HepG2 (cell line): Measurements from ENCODE around the gene DHX34. TPM values are rescaled to one million over a fixed set of nuclear protein-coding genes. Genes with fewer than 3 reads are reported as not detected.

Experiments used
- ATAC-seq: fragments of 200-7000 bp; cut with Tn5 transposase; 3 replicates; pipeline ENCODE4 v1.9.1; 2020; ENCODE audit warnings: mild to moderate bottlenecking, moderate library complexity
- BruUV-seq: library from RNA; stranded (reverse); fragments of 400-500 nt; replicated peaks from 2 replicates; lab custom pipeline; 2021; lab: Mats Ljungman, UMichigan
- CTCF ChIA-PET: fragments of 300-600 bp; formaldehyde crosslinking; extraction: SDS; loops from one replicate; lab custom pipeline; 2021; ENCODE audit warnings: low total read pairs, inconsistent platforms, low intra/inter-chr PET ratio; lab: Yijun Ruan, JAX
- POLR2A ChIA-PET: fragments of 350-600 bp; sonication (Branson Sonifier 250); formaldehyde crosslinking; loops from one replicate; lab custom pipeline; 2020; ENCODE audit warnings: antibody characterized with exemption, inconsistent platforms; lab: Yijun Ruan, JAX
- DNase-seq: peaks from one replicate; pipeline ENCODE4 v3.0.0-alpha.2; 2015; ENCODE audit warnings: low spot score
- FAIRE-seq: peaks from 3 replicates; lab custom pipeline; 2011; peaks lifted over from hg19 to GRCh38; lab: Jason Lieb, UNC
- H2AFZ ChIP-seq: one replicate; pipeline ENCODE4 v1.6.1; 2011; ENCODE audit warnings: low read length, inconsistent platforms
- H3K27ac ChIP-seq: fragments of 300-600 bp; 3 replicates; pipeline ENCODE4 v1.8.0; 2011; ENCODE audit warnings: mixed run types, mild to moderate bottlenecking, mixed read lengths, low read length, inconsistent platforms; ENCODE audit not compliant: insufficient read depth; ENCODE audit errors: extremely low read length
- H3K27me3 ChIP-seq, 2 experiments: fragments of 200-600 bp in 1 of 2; 2 replicates in 1 of 2; 3 replicates in 1 of 2; pipeline versions ENCODE4 v1.6.0 to v1.8.0; 2011; ENCODE audit warnings: low read length in 2 of 2, mild to moderate bottlenecking in 2 of 2, moderate library complexity in 2 of 2, inconsistent platforms in 1 of 2; ENCODE audit not compliant: insufficient read depth in 2 of 2, control insufficient read depth in 1 of 2
- H3K36me3 ChIP-seq, 2 experiments: fragments of 200-600 bp in 1 of 2; replicated peaks in 1 of 2; 2 replicates in 1 of 2; 3 replicates in 1 of 2; pipeline versions ENCODE4 v1.5.1 to v1.8.0; 2011; ENCODE audit warnings: low read length in 2 of 2, inconsistent platforms in 1 of 2; ENCODE audit not compliant: insufficient read depth in 2 of 2, control insufficient read depth in 1 of 2
- H3K4me1 ChIP-seq: 2 replicates; pipeline ENCODE4 v1.5.1; 2012; ENCODE audit warnings: low read length, inconsistent platforms; ENCODE audit not compliant: insufficient read depth
- H3K4me2 ChIP-seq: 2 replicates; pipeline ENCODE4 v1.6.0; 2011; ENCODE audit warnings: low read depth, low read length, inconsistent platforms
- H3K4me3 ChIP-seq, 3 experiments: fragments of 200-600 bp in 1 of 3; sonication (generic), shearing (Covaris generic) in 1 of 3; replicated peaks in 1 of 3; 2 replicates each; pipeline ENCODE4 v1.5.1; 2011 to 2016; ENCODE audit warnings: low read length in 3 of 3, inconsistent platforms in 2 of 3, low read depth in 2 of 3, mild to moderate bottlenecking in 2 of 3, control low read depth in 1 of 3, mixed read lengths in 1 of 3; ENCODE audit not compliant: insufficient read depth in 1 of 3
- H3K79me2 ChIP-seq: one replicate; pipeline ENCODE4 v1.6.1; 2011; ENCODE audit warnings: low read length, inconsistent platforms; ENCODE audit not compliant: insufficient read depth
- H3K9ac ChIP-seq: 2 replicates; pipeline ENCODE4 v1.6.0; 2011; ENCODE audit warnings: mild to moderate bottlenecking, low read depth, low read length, inconsistent platforms; ENCODE audit not compliant: insufficient read depth
- H3K9me3 ChIP-seq: 2 replicates; pipeline ENCODE4 v1.5.1; 2012; ENCODE audit warnings: mild to moderate bottlenecking, low read length
- H4K20me1 ChIP-seq: 2 replicates; pipeline ENCODE4 v1.6.0; 2011; ENCODE audit warnings: inconsistent platforms, mild to moderate bottlenecking, low read length, moderate library complexity; ENCODE audit not compliant: insufficient read depth
- E2F1 ChIP-seq: sonication (generic); formaldehyde crosslinking; IDR thresholded peaks from 2 replicates; pipeline ENCODE4 v1.5.0; 2020; ENCODE audit warnings: missing genetic modification reagents
- NFYB ChIP-seq: sonication (generic); formaldehyde crosslinking; IDR thresholded peaks from 2 replicates; pipeline ENCODE4 v1.4.0; 2020; ENCODE audit warnings: missing genetic modification reagents
- NFYC ChIP-seq: IDR thresholded peaks from 2 replicates; pipeline ENCODE4 v1.6.1; 2016; ENCODE audit warnings: missing genetic modification reagents, missing compliant biosample characterization
- RAD21 ChIP-seq: fragments of 450-650 bp; formaldehyde crosslinking; IDR thresholded peaks from 2 replicates; pipeline ENCODE4 v1.5.0; 2020; ENCODE audit warnings: mild to moderate bottlenecking
- RFX5 ChIP-seq: IDR thresholded peaks from 2 replicates; pipeline ENCODE4 v1.6.1; 2011; ENCODE audit warnings: low read depth, low read length, improper control_type of control experiment
- RFXANK ChIP-seq: IDR thresholded peaks from 2 replicates; pipeline ENCODE4 v1.6.1; 2016
- RFXAP ChIP-seq: sonication (generic); formaldehyde crosslinking; IDR thresholded peaks from 2 replicates; pipeline ENCODE4 v1.4.0; 2020; ENCODE audit warnings: missing genetic modification reagents, borderline replicate concordance
- USF2 ChIP-seq, 2 experiments: sonication (generic) in 1 of 2; formaldehyde crosslinking in 1 of 2; IDR thresholded peaks; 2 replicates each; pipeline versions ENCODE4 v1.5.1 to v1.6.1; 2011 to 2020; ENCODE audit warnings: borderline replicate concordance in 1 of 2, low read depth in 1 of 2, low read length in 1 of 2, mild to moderate bottlenecking in 1 of 2, missing genetic modification reagents in 1 of 2, moderate library complexity in 1 of 2
- ZFP91 ChIP-seq: sonication (generic); formaldehyde crosslinking; IDR thresholded peaks from 2 replicates; pipeline ENCODE4 v1.9.0; 2022; ENCODE audit warnings: missing genetic modification reagents, mild to moderate bottlenecking, borderline replicate concordance
- ZNF431 ChIP-seq: sonication (generic); formaldehyde crosslinking; IDR thresholded peaks from 2 replicates; pipeline ENCODE4 v1.9.0; 2022; ENCODE audit warnings: missing genetic modification reagents, low read depth, mild to moderate bottlenecking, borderline replicate concordance
- WGBS: methylation state at CpG from one replicate; pipeline ENCODE4 v1.1.6; 2017; ENCODE audit warnings: low lambda C conversion rate; 5-methylcytosine and 5-hydroxymethylcytosine counted together
- in situ Hi-C: cut with HindIII; loops from 2 replicates; pipeline ENCODE4 v1.10.0; 2017; ENCODE audit warnings: low pct_unique_long_range_greater_than_20kb; ENCODE audit not compliant: extremely low pct_ligation_motif_present
- intact Hi-C: fragments of 100-400 bp; cut with micrococcal nuclease; formaldehyde crosslinking; loops from one replicate; pipeline ENCODE4 v1.10.0; 2022; ENCODE audit not compliant: unreplicated experiment
- polyA plus RNA-seq, 8 experiments: library from polyadenylated mRNA; depleted of rRNA in 3 of 8; stranded (reverse) in 7 of 8; unstranded in 1 of 8; fragments of >200 nt; fragmentation: Illumina TruSeq in 4 of 8; extraction: Trizol in 4 of 8; gene quantifications; 2 replicates each; pipeline versions ENCODE4 v1.2.1 to v1.2.3, GENCODE V29; 2011 to 2016; ENCODE audit warnings: low read depth in 4 of 8, missing spikeins in 1 of 8, mixed read lengths in 1 of 8; ENCODE audit not compliant: insufficient read depth in 1 of 8
- total RNA-seq, 5 experiments: library from RNA; depleted of rRNA; stranded (reverse); fragments of >200 nt; fragmentation: Illumina TruSeq; extraction: Trizol; gene quantifications; 2 replicates each; pipeline ENCODE4 v1.2.3, GENCODE V29; 2016; ENCODE audit warnings: low read depth in 1 of 5

The DHX34 gene
- total and polyA plus RNA-seq, 2 of the 13 experiments (the other 11 are each of a cell fraction or from before 2014, with no cell fraction given): 9.2 to 12.0 TPM

GRCh38 chr19:47350630-47351029 is 1.5 kb downstream of the DHX34 start:
- H3K4me1 ChIP-seq: peaks cover 58% of the 10 kb centered on the region
- BruUV-seq: no TSS peak
- H3K9me3 ChIP-seq: no peaks in the 10 kb centered on the region
- WGBS: 96% methylated on average over 6 of the region's 6 CpGs
- CTCF ChIA-PET: no interaction called here
- peaks cover 4% of the 10 kb centered on the region; the same call in 1 of the 2 replicates for H4K20me1 ChIP-seq
- FAIRE-seq: no peak
- no peak for DNase-seq
- peaks cover 27% of the 10 kb centered on the region for H3K79me2 ChIP-seq
- no peak overlapping the region for H3K27ac ChIP-seq
- in situ Hi-C loops: no loop called here
- H3K36me3 ChIP-seq: peaks cover 12 to 15% of the 10 kb centered on the region in 2 experiments
- H3K27me3 ChIP-seq: no peaks in the 10 kb centered on the region; a peak in 1 of 5 replicates
- H3K4me2 ChIP-seq: peak overlapping the region; percentile 91; the same call in 1 of the 2 replicates
- TF ChIP-seq E2F1 (CRISPR knock-in tag): no peak
- TF ChIP-seq, all 625 proteins: peak for 0
- Histone ChIP-seq H3K4me3 (no peak overlapping the region), H2AFZ (no peak overlapping the region), H3K9ac (peak overlapping the region; percentile 12; the same call in 1 of the 2 replicates)
- intact Hi-C loops: no loop called here
- no peak for ATAC-seq
- POLR2A ChIA-PET: interaction anchor here (1.4 kb wide), 1 partner anchor 32 kb away, joined by 3 read pairs; no protein-coding TSS in a partner anchor

- no peak overlapping the region for H2AFZ ChIP-seq
- peak overlapping the region; percentile 3 for H3K27ac ChIP-seq
- peaks cover 4% of the 10 kb centered on the region; the same call in 1 of the 2 replicates for H4K20me1 ChIP-seq
- ATAC-seq (no peak), FAIRE-seq (no peak), DNase-seq (peak; percentile 25)
- H3K4me2 ChIP-seq: peak overlapping the region; percentile 37
- H3K4me3 ChIP-seq: no peak overlapping the region
- H3K4me1 ChIP-seq: peaks cover 55% of the 10 kb centered on the region
- WGBS: 89% methylated on average over 3 of the region's 3 CpGs
- ChIA-PET POLR2A (interaction anchor here (1.0 to 1.6 kb wide), 2 partner anchors 45 to 76 kb away, joined by 3 read pairs; partner anchors contain the start of gene INAFM1), CTCF (no interaction called here)
- no peaks in the 10 kb centered on the region; a peak in 1 of 5 replicates for H3K27me3 ChIP-seq
- in situ Hi-C loops (no loop called here), intact Hi-C loops (no loop called here)
- H3K9ac ChIP-seq: no peak overlapping the region
- H3K36me3 ChIP-seq: peaks cover 14 to 23% of the 10 kb centered on the region in 2 experiments
- no peaks in the 10 kb centered on the region for H3K9me3 ChIP-seq
- H3K79me2 ChIP-seq: peaks cover 27% of the 10 kb centered on the region
- BruUV-seq: no TSS peak
- TF ChIP-seq ZFP91 (CRISPR knock-in tag): no peak
- peak; percentile 91 for TF ChIP-seq RFXAP (CRISPR knock-in tag)
- TF ChIP-seq RFX5: peak; percentile 97
- TF ChIP-seq RFXANK: peak; percentile 97
- peak; percentile 72 for TF ChIP-seq NFYB (CRISPR knock-in tag)
- peak; percentile 68 for TF ChIP-seq NFYC (CRISPR knock-in tag)
- TF ChIP-seq USF2 (IDR thresholded peaks at IDR 0.05; ENCODE audit: low read depth, low read length): peak; percentile 65
- TF ChIP-seq USF2 (CRISPR knock-in tag; IDR thresholded peaks at IDR 0.05; ENCODE audit: borderline replicate concordance): peak; percentile 60; the same call in 1 of the 2 replicates
- no peak for TF ChIP-seq RAD21 (CRISPR knock-in tag)
- no peak for TF ChIP-seq ZNF431 (CRISPR knock-in tag)
Measured at GRCh38 chr19:47351548-47351947, 2.4 kb downstream of the DHX34 start.
